Measurements from ENCODE around the gene SCARF2. TPM values are rescaled to one million over a fixed set of nuclear protein-coding genes. Genes with fewer than 3 reads are reported as not detected.
"Not testable (repeated sequence)": the region's sequence is repeated elsewhere in the genome, so short reads cannot be mapped to it uniquely, and the experiment has no call there.

SCARF2 gene
- total RNA-seq, 1 donor from 2014 or later: 133 TPM

- H3K4me3 ChIP-seq: no peak overlapping the region
- H3K27me3 ChIP-seq: no peaks in the 10 kb centered on the region
- no peak overlapping the region for H3K27ac ChIP-seq
- no peak for DNase-seq (ENCODE audit: low spot score in 2 of 2)
- no peak for TF ChIP-seq CTCF (IDR thresholded peaks at IDR 0.05)
- H3K4me1 ChIP-seq: no peaks in the 10 kb centered on the region
- peaks cover 4 to 8% of the 10 kb centered on the region in 2 donors for H3K36me3 ChIP-seq
- no peaks in the 10 kb centered on the region for H3K9me3 ChIP-seq
- intact Hi-C loops (cut with DNase I): loop anchor here (1.0 kb wide), 2 partner anchors 20 to 38 kb away; no protein-coding TSS in a partner anchor
These were observed 19.1 kb upstream of the SCARF2 start for GRCh38 chr22:20456722-20457076.

- TF ChIP-seq CTCF (IDR thresholded peaks at IDR 0.05): peak; percentile 90 to 92 (median 90)
- Histone ChIP-seq H3K9me3 (no peaks in the 10 kb centered on the region), H3K4me3 (no peak overlapping the region), H3K27me3 (no peaks in the 10 kb centered on the region), H3K4me1 (no peaks in the 10 kb centered on the region), H3K36me3 (peaks cover 4 to 8% of the 10 kb centered on the region in 2 donors), H3K27ac (no peak overlapping the region)
- intact Hi-C loops (cut with DNase I): loop anchor here (1.0 kb wide), 2 partner anchors 20 to 38 kb away; no protein-coding TSS in a partner anchor
- DNase-seq (ENCODE audit: low spot score in 2 of 2): peak in 1 of 2 donors; percentile 81
These were observed 18.6 kb upstream of the SCARF2 start for GRCh38 chr22:20456064-20456721.

GRCh38 chr22:20455709-20456063, 18.1 kb upstream of the SCARF2 start:
- Histone ChIP-seq H3K36me3 (peaks cover 4 to 8% of the 10 kb centered on the region in 2 donors), H3K4me3 (no peak overlapping the region), H3K27ac (no peak overlapping the region), H3K4me1 (no peaks in the 10 kb centered on the region), H3K27me3 (no peaks in the 10 kb centered on the region), H3K9me3 (no peaks in the 10 kb centered on the region)
- no peak for DNase-seq (ENCODE audit: low spot score in 2 of 2)
- no peak for TF ChIP-seq CTCF (IDR thresholded peaks at IDR 0.05)
- intact Hi-C loops (cut with DNase I): loop anchor here (1.0 kb wide), 2 partner anchors 19 to 37 kb away; no protein-coding TSS in a partner anchor

GRCh38 chr22:20453222-20453621, 15.6 kb upstream of the SCARF2 start:
- intact Hi-C loops (cut with DNase I): no loop called here
- H3K36me3 ChIP-seq: peaks cover 4 to 8% of the 10 kb centered on the region in 2 donors
- no peaks in the 10 kb centered on the region for H3K4me1 ChIP-seq
- no peak for TF ChIP-seq CTCF (IDR thresholded peaks at IDR 0.05)
- no peak for DNase-seq (ENCODE audit: low spot score in 2 of 2)
- no peaks in the 10 kb centered on the region for H3K9me3 ChIP-seq
- no peak overlapping the region for H3K4me3 ChIP-seq
- no peaks in the 10 kb centered on the region for H3K27me3 ChIP-seq
- no peak overlapping the region for H3K27ac ChIP-seq

GRCh38 chr22:20451920-20452319, 14.3 kb upstream of the SCARF2 start:
- Histone ChIP-seq H3K4me3 (no peak overlapping the region), H3K27me3 (no peaks in the 10 kb centered on the region), H3K27ac (no peak overlapping the region), H3K36me3 (peaks cover 0 to 4% of the 10 kb centered on the region in 2 donors), H3K9me3 (no peaks in the 10 kb centered on the region), H3K4me1 (no peaks in the 10 kb centered on the region)
- TF ChIP-seq CTCF (IDR thresholded peaks at IDR 0.05): no peak
- DNase-seq (ENCODE audit: low spot score in 2 of 2): no peak
- intact Hi-C loops (cut with DNase I): no loop called here

- H3K9me3 ChIP-seq; H3K27me3 ChIP-seq; H3K4me3 ChIP-seq; intact Hi-C loops (cut with DNase I); H3K27ac ChIP-seq; H3K4me1 ChIP-seq; H3K36me3 ChIP-seq; DNase-seq (ENCODE audit: low spot score in 2 of 2): not testable (repeated sequence)
These were observed 13.6 kb upstream of the SCARF2 start for GRCh38 chr22:20451129-20451778.
